Retina (tissue), 1 donor: Measurements from ENCODE around the gene TVP23B.
"Not testable (repeated sequence)": the region's sequence is repeated elsewhere in the genome, so short reads cannot be mapped to it uniquely, and the experiment has no call there.

ENCODE experiments used
- DNase-seq: peaks from one replicate; pipeline ENCODE4 v3.0.0-alpha.2; 2016

The TVP23B gene

DNA sequence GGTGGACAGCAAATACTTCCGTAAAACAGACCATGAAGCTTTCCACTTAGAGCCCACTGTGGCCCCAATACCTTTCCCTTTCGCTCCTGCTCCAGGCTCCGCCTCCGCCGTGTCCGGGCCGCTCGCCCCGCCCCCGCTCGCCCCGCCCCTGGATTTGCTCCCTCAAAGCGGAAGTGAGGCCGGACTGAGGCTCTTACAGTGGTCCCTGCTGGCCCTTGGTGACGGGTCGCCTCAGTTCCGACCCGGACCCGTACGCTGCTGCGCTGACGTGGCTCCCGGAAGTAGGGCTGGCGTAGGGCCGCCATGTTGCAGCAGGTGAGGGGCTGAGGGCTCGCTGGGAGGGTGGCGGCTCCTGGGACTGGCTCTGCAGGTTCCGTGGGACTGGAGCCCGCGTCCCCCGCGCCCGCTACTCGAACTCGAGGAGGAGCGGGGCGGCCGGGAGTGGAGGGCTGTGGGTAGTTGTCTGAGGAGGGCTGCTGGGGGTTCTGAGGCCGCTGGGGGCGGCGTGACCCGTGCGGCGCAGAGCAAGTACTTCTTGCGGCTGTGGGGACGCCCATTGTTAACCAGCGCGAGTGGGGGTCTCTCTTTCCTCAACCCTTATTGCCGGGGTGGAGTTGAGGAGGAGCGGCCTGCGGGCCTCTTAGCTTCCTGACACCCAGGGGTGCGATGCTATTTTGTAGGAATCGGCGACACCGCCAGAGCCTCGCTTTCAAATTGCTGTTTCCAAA, at the start of gene TVP23B:
Gene TVP23B (plus strand): TSS at position 193 of the 728 bp plus-strand sequence. CDS start 111 bp downstream, at position 304.
- peak; percentile 95 for DNase-seq

DNA sequence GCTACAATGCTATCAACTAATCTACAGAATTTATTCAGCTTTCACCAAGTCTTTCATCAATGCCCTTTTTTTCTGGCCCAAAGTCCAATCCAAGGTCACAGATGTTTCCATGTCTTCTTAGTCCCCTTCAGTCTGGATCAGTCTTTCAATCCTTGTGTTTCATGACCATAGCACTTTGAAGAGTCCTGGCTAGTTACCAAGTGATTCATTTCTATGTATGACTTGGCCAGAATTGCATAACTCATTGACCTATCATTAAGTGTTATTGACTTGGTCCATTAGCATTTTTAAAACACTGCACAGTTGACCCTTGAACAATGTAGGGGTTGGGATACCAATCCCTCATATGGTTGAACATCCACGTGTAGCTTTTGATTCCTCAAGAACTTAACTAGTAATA, 48.5 kb upstream of the TVP23B start:
- DNase-seq: not testable (repeated sequence)

DNA sequence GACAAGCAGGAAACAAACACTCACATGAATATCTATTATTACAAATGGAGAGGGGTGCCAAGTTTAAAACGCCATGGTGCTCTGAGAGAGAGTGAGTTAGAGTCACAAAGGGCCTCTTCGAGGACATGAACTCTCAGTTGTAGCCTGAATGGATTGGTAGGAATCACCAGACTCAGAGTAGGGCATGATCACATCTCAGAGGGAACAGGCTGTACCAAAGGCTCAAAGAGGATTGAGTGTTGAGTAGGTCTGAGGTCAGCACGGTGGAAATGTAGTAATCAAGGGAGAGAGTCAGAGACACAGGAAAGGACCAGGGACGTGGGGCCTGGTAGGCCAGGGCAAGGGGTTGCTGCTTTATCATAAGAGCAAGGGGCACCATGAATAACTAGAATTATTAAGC, 47.6 kb upstream of the TVP23B start:
- DNase-seq: not testable (repeated sequence)

DNA sequence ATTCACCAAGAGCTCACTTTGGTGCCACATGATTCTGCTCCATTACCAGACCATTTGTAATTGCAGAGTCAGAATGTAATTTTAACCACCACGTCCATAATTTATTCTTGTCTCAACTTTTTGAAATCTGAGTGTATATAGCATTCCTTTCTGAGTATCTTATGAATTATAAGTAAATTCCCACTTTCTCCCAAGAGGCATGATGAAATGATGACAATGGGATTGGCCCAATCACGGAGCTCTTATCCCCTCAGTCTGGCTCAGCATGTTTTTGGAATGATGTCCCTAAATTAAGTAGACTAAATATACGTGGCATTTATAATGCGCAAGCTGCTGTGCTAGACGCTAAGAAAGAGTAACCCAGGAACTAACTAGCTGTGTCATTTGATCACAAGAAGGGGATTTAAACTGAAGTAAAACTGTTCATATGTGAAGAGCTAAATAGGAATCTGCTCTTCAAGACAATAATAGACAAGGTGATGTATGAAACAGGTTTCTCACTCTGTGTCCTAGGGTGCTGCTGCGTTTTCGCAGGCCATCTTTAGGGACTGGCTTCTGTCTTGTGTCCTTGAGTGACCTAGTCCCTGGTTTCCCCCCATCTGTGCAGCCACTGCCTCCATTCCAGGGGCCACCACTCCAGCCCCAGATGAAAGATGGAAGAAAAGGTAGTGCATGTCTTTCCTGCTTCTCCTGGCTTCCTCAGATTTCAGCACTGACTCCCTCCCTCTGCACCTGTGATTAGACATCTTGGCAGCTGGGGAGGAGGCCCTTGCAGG, 41.2 kb upstream of the TVP23B start:
- not testable (repeated sequence) for DNase-seq

DNA sequence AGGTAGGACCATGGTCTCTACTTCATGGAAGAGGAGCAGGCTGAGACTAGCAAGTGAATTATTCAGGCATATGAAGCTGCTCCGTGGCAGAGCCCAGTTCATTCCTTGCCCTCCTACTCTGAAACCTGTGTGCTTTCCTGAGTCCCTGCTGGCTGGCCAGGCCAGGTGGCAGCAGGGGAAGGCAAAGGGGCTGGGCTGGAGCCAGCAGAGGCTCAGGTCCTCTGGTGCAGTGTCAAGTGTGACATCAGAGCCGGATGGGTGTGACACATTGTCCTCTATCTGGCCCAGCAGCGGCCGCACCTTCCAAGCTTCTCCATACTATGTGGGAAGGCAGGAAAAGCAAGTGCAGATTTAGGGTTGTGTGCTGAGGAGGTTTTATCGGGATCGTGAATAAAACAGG, 39.8 kb upstream of the TVP23B start:
- DNase-seq: not testable (repeated sequence)

DNA sequence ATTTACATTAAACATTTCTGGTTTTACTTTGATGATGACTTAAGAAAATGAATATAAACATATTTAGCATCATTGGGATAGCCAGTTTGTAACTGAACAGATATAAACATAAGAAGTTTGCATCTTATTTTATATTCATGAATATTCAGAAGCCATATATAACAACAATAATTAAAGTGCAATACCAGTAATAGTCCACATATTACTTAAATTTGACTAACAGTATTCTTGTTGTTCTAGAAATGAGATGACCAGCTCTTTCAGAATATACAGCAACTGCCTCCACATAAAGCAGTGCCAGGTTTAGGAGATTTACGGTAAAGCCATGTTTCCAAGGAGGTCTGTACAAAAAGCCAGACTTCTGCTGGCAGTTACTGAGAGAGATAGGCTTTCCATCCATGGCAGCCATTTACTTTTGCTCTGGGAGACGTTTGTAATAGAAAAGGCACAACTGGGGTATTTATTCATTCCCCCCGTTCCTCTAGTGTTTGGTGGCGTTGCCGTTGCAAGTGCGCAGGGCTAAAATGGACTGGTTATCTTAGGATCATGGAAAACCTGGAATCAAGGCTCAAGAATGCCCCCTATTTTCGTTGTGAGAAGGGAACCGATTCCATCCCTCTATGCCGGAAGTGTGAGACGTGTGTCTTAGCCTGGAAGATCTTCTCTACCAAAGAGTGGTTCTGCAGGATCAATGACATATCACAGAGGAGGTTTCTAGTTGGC, 37.1 kb upstream of the TVP23B start, which contains the start of gene FBXW10:
Gene FBXW10 (plus strand): TSS at position 356 of the 723 bp plus-strand sequence. CDS start 191 bp downstream, at position 547.
- peak; percentile 17 for DNase-seq

DNA sequence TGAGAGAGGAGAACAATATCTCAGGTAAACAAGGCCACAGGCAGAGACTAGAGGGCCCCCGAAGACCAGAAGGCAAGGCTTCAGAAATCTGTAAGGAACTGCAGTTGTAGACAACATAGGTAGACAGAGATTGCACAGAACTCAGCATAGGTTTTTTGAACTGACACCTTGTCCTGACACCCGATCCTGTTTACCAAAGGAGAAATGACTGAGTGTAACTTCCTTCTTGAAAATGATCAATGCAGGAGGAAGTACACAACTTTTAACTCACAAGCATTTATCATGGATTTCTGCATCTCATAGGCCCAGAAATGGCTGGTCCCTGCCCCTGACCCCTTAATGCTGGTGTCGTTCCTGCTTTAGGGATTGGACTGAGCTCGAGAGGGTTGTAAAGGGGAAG, 36.3 kb upstream of the TVP23B start:
- DNase-seq: not testable (repeated sequence)

DNA sequence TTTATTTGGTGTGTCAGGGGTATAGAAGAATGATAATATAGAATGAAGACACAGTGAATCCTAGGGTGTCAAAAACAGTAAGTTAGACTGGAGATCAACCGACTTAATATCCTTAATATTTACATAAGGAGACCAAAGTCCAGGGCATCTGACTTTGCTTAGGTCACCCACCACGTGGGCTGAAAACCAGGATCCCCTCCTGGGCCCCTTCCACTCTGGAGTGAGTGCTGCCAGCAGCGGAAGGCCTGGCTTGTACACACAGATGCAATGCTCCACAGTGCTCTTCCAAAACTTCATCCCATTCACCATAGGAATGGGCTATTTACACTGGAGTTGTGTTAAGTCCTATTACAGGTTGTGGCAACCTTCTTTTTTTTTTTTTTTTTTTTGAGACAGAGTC, 34.4 kb upstream of the TVP23B start:
- not testable (repeated sequence) for DNase-seq

DNA sequence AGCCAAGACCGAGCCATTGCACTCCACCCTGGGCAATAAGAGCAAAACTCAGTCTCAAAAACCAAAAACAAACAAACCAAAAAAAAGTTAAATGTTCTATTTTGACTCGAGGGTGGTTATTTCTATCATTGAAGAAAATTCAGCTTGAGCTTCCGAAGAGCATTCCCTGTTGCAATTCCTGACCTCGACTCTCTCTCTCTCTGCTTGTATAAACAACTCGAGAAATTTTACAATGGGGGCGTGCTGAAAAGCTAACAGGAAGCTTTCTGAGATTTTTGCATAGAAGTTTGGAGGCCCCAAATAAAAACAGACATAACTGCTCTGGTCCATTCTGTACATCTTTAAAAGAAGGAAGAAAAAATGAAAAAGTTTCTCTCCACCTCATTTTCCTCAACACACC, 33.5 kb upstream of the TVP23B start:
- not testable (repeated sequence) for DNase-seq

DNA sequence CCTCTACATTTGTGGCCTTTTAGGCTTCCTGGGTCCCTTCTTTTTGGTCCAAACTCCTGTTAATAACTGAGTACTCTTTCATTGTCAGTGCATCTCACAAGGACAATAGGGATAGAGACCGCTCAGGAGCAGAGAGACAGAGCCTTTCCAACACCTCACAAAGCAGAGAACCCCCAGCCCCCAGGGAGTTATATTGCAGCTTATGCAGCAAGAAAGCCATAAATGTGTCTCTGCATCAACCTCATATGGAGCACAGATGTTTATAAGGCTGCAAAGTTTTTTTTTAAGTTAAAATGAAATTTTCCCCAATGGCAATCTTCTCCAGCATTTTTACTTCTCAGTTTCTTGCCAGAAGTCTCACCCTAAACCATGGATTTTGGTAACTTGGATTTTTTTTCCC, 30.7 kb upstream of the TVP23B start:
- not testable (repeated sequence) for DNase-seq

DNA sequence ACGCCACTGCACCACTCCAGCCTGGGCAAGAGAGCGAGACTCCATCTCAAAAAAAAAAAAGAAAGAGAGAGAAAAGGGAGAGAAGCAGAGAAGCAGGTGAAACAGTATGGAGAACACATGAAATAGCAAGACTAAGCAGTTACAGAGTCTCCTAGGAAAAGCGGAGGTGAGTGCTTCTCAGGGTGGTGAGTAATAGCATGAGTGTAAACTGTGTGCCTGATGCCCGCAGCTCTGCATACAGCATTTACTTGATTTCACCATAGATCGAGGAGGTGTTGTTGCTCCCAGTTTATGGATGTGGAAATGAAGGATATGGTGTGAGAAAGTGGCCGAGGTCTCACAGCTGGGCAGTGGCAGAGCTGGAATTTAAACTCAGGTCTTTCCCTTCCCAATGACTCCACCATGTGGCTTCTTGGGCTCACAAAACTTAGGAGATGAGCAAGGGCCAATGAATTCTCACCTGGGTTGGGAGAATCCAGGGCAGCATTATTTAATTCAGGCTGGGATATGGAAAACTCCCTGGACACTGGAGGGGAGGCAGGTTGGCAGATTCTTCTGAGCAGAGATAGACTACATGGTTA, 27.1 kb upstream of the TVP23B start:
- DNase-seq: not testable (repeated sequence)

DNA sequence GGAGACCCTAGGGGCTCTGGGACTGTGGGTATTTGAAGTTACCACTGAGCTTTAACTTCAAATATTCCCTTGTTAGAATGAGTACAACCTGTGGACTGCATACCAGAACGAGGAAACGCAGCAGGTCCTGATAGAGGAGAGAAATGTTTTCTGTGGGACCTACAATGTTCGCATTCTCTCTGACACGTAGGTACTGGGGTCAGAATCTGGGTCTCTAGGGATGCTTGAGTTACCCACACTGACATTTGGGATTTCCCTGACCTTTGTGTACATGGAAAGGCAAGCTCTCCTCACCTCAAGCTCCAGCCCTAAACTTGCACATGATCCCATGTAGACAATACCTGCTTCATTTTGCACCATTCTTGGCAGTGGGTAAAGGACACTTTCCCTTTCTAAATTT, 25.0 kb upstream of the TVP23B start:
- DNase-seq: not testable (repeated sequence)

DNA sequence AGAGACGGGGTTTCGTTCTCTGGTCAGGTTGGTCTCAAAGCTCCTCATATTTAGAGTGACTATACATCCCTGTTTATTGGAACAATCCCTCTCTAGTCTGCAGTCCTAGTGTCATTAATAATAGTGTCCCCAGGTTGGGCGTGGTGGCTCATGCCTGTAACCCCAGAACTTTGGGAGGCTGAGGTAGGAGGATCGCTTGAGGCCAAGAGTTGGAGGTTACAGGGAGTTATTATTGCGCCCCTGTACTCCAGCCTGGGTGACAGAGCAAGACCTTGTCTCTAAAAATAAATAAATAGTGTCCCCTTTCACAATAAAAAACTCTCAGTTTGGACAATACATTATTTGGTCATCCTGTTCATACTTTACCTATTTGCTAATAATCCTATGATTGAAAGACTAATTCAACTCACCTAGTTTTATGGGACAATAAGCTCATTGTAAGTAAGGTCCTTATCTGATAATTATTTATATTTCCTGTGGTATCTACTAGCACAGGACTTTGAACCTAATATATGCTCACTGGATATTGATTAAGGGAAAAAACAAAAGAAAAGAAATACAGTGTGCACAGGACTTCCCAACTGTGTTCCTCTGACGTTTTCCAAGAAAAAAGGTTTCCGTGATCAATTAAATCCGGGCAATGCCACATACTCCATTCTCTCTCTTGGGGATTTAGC, 23.5 kb upstream of the TVP23B start:
- not testable (repeated sequence) for DNase-seq

DNA sequence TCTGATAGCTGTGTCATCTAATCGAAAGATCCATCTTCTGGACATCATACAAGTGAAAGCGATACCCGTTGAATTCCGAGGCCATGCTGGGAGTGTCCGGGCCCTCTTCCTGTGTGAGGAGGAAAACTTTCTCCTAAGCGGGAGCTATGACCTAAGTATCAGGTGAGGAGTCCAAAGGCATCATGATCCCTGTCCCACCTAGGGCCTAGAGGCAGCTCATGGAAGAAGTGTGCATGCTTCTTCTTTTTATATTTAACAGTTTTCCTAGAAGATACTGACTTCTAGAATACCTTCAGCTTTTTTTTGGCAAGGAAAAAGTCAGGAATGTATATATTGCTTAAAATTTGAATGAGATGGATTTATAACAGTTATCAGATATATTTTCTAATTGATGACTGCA, 22.6 kb upstream of the TVP23B start:
- not testable (repeated sequence) for DNase-seq

DNA sequence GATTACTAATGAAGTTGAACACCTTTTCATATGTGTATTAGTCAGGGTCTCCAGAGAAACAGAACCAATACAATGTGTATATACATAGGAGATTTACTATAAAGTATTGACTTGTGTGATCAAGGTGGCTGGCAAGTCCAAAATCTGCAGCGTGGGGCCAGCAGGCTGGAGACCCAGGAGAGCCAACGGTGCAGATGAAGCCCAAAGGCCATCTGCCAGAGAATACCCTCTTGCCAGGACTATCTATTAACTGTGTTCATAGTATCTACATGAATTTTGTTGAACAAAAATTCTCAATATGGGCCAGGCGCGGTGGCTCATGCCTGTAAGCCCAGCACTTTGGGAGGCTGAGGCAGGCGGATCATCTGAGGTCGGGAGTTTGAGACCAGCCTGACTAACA, 20.8 kb upstream of the TVP23B start:
- not testable (repeated sequence) for DNase-seq

DNA sequence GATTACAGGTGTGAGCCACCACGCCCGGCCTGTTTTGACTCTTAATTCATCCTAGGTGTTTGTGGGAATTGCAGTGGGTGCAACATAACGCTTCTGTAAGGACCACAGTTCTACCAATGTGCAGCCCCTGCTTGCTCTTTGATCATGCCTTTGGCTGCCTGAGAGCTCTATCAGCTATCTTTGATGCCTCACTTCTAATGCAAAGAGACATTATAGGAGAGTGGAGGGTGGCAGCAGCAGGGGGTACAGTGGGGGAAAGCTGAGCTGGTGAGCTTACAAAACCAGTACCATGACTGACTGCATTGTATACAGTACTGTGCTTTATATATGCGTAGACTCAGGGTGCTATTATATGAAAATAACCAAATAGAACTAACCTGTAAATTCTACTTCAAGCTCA, 10.4 kb upstream of the TVP23B start:
- not testable (repeated sequence) for DNase-seq

DNA sequence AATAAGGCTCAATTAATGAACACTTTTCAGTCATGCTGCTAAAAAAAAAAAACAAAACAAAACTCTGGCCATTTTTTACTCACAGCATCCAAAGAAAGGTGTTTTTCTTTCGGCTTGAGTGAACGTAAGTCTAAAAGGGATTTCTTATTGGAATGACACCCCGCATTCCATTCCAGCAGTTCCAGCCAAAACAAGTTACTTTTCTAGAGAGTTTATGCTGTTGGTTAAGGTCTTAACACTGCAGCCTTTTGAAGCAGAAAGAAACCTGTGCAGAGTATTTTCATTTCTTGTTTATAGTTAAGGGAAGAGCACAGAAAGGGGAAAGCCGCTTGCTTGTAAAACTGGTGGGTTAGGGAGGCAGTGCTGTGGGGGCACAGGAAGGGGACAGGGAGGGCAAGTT, 9.9 kb upstream of the TVP23B start:
- DNase-seq: peak; percentile 23

DNA sequence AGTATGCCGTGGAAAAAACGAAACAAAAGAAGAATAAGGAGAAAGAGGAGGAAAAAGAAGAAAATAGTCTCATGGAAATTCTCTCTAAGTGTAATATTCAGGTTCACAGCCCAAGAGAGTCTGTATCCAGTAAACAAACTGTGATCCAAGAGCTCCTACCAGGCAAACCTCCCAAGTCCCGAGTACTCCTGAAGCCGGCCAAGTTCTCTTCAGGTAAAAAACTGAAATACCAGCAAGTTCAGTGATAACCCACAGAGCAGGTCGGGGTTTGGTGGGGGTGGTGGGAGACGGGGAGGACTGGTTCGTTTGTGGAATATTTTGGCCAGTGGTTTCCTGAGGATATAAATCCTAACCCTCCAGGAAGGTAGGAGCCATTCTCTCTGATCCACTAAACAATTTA, 8.5 kb upstream of the TVP23B start:
- DNase-seq: no peak

DNA sequence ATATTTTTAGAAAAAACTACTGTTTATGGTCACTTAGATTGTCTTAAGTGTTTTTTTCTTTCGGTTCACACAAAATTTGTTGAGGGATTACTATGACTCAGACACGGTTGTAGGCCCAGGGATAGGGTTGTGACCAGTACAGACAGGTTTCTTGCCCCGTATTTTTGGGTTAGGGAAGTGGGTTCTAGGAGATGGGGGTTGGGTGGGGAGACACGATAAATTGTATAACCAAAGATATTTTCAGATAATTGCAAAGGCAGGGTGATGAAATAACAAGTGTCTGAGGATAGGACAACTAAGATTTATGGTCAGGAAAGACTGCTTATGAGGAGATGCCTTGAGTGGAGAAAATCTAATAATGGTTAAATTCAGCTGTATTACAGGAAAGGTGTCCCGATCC, 822 bp downstream of the TVP23B start:
- DNase-seq: not testable (repeated sequence)

DNA sequence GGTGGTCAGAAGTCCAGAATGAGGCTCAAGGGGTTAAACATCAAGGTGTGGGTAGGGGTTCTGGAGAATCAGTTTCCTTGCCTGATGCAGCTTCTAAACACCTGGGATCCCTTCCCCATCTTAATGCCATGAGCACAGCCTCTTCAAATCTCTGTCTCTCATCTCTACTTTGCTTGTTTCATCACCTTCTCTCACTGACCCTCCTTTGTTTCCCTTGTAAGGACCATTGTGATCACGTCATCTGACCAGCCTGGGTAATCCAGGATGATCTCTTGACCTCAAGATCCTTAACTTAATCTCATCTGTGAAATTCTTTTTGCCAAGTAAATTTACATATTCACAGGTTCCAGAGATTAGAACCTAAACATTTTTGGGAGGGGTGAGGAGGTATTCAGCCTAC, 5.0 kb downstream of the TVP23B start:
- DNase-seq: not testable (repeated sequence)

DNA sequence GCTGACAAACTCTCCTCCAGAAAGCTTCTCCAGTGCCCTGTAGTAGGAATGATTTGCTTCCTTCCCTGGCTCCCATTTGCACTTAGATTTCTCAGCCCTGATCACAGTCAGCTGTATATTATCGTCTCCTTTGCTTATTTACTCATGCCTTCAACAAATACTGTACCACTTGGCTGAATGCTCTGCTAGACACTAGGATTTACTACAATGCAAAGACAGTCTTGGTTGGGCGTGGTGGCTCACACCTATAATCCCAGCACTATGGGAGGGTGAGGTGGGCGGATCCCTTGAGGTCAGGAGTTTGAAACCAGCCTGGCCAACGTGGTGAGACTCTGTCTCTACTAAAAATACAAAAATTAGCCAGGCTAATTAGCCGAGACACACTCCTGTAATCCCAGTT, 5.9 kb downstream of the TVP23B start:
- DNase-seq: not testable (repeated sequence)

DNA sequence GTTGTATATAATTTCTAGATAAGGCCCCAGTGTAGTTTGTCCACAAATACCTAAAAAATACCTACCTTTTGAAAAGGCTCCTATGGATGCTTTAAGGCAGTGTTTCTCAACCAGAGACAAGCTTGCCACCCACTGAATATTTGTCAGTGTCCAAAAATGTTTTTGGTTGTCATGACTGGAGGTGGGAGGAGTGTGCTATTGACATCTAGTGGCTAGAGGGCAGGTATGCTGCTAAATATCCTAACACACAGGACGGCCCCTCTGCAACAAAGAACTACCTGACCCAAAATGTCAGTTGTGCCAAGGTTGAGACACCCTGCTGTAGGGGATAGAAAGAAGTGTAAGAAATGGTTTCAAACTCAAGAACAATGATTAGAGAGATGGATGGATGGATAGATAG, 10.4 kb downstream of the TVP23B start:
- not testable (repeated sequence) for DNase-seq
